Measurements from ENCODE around the gene GALNT14.

GALNT14 gene

DNA sequence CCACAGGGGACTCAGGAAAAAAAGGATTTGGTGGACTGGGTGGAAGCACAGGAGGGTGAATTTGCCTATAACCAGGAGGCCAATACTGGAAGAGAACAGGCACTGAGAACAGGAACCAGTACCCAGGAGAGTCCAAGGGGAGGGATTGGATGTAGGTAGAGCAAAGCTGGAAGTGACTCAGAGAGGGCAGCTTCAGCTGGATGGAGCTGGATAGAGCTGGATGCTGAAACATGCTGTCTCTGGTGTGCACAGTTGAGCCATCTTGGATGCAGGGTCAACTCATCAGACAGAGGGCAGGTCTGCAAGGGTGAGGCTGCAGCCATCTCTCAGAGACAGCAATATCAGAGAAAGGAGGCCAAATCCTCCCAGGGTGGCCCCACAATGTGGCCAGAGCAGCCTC, 134.0 kb downstream of the GALNT14 start:
- no peak for DNase-seq

DNA sequence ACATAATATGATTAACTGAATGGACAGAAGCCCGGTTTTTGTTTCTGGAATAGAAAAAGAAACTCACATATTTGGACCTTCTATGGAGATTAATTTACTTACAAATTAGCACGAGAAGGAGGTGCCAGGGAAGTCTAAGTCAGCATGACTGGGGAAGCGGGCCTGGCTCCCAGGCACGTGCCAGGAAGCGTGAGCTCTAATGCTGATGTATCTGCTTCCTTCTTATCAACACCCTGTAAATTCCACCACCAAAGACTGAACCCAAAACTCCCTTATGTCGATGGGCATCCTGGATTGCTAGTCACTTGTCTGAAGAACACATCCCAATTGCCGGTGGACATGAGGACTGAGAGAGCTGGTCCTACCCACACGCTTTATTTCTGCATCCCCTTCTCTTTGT, 134.5 kb downstream of the GALNT14 start:
- DNase-seq, result no peak

DNA sequence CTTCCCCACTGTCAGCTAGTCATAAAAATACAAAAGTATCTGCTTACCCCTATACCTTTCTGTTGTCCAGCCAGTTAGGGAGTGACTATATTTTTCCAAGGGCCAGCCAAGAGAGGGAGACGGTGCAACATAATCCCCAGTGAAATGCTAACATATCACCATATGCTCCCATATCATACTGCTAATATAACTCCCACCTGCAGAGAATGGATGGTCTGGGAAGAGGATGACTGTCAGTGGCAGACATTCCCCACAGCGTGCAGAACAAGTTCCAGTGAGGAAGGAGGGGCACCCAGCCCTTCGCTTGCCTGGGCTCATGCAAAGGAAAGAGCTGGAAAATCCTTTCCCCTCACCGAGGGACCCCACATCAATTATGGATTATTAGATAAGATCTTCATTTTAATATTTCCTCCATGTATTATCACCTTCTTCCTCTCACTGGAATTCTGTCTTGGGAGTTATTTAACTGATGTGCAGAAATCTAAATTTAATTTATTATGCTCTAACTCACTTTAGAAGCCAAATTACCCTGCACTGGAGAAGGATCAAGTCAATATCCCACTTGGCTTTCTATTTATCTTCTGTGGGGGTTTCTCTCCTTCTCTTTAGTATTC, 135.6 kb downstream of the GALNT14 start:
- DNase-seq, result no peak

GRCh38 chr2:31000970-31001369, 137.3 kb downstream of the GALNT14 start:
- DNase-seq, result peak; percentile 65

DNA sequence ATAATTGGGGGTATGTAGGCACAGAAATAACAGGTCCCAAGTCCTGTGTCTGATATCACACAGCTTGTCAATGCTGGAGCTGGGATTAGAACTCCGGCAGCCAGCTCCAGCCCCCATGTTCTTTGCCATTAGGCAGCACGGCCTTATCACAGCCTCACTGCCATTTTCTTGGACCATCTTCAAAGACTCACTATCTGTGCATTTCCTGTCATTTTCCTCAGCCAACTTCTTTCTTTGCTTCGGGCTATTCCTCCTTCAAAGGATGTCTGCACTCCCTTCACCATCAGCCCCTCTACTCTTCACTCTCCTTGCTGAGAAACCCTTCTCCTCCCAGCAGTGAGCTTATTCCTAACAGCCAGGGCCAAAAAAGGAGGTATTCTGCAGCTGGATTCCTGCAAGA, 139.6 kb downstream of the GALNT14 start:
- no peak for DNase-seq

DNA sequence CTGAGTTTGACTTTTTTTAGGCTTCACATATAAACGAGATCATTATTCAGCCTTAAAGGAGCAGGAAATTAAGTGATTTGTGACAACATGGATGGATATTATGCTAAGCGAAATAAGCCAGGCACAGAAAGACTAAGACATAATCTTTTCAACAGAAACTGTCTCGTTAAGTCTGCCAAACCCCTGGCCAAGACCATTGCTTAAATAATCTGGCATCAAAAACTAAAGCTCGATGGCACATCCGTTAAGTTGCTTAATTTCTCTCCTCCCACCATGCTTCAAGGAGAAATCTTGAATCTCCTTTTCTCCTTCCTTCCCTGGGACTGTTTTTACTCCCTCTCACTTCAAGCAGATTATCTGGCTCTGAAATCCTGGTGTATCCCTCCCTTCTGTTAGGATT, 140.3 kb downstream of the GALNT14 start:
- no peak for DNase-seq

DNA sequence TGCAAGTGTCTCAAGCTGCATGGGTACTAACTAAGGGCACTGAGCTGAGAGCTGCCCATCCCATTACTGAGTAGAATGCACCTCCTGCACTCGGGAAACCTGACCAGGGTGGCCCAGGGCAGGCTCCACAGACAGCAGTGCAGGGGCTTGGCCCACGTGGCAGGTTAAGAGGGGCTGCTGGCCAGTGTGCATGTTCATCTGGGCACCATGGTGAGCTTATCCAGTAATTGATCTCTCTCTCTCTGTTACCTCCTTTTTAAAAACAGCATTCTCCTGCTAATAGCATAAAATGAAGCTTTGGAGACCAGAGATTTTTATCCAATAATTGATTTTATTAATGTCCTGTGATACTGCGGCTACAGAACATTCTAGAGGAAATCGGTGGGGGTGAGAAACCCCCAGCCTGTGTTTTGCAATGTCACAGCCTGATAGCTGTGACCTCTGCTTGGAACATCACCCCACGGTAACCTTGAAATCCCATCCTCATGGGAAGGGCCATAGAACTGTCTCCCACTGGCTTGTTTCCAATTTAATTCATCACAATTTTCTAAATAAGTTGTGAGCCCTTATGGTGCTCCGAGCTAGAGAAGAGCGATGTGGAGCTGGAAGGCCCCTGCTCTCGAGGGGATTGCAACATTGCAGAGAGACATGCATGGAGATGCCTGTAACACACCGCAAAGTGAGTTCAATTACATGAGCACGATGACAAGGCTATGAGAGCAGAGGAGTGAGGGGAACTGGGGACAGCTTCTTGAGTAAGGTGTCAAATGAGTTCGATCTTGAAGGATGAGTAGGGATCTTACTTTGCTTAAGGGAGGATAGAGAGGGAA, 143.8 kb downstream of the GALNT14 start:
- DNase-seq, result no peak

DNA sequence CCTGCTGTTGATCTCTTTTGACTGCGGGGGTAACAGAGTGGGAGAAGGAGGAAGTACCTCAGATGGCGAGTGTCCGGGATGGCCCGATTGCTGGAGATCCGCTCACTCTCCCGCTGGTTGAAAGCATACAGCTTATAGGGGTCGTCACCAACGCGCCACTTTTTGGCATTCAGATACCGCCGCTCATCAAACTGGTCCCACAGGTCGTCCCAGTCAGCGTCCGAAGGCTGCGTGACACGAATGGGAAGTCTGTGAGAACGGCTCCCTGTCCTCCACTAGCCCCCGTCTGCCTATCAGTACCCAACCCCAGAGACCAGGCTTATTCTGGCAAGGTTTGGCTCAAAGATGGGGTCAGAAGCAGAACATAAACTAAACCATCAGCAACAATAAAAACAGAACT, 145.5 kb downstream of the GALNT14 start:
- DNase-seq, result no peak

- no peak for DNase-seq
These were observed 147.6 kb downstream of the GALNT14 start for GRCh38 chr2:30990671-30991070.

- no peak for DNase-seq
These were observed 148.1 kb downstream of the GALNT14 start for GRCh38 chr2:30990176-30990575.

DNA sequence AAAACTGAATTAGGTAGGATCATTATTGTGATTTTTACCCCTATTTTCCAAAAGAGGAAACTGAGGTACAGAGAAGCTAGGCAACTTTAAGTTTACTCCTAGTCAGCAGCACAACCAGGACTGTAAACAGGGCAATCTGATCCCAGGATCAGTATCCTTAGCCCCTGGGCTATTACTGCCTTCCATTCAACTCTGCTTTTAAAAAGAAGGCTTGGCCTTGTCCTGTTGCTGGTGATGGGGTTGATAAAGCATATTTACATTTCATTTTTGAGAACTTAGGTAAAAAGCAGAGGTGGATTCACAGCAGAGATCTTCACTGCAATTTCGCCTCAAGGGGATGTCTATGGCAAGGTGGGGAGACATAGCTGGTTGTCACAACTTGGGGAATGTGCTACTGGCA, 148.5 kb downstream of the GALNT14 start:
- DNase-seq, result no peak

DNA sequence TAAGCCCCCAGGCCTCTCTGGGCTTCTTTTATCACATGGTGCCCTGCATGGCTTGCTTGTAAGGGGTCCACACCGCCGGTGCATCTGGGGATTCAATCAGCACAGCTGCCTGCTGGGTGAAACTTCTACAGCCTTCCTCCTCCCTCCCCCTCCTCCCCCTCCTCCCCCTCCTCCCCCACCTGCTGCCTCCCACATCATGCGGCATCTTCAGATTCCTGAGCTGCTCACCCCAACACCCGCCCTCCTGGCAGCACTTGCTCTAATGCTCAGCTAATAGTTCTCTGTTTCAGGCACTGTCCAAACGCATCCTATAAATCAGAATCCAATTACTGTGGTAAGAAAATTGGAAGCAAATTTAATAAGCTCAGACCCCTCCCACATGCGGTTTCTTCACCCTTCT, 150.7 kb downstream of the GALNT14 start:
- DNase-seq, result no peak

DNA sequence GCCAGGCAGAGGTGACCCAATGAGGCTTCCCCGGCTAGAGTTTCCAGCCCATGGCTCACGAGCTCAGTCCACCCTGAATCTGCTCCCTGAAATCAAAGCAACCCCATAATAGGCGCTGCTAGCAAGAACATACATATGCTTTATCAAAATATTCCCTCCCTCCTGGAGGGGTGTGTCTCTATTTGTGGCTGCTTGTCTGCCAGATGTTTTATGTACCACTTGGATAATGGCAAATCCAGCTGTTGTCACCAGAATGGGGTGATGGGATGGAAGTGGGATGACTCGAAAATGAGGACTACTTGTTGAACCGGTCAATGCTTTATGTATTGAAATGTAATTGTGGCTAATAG, 152.0 kb downstream of the GALNT14 start:
- DNase-seq, result no peak

GRCh38 chr2:30985493-30986230, 152.6 kb downstream of the GALNT14 start:
- DNase-seq, result no peak

DNA sequence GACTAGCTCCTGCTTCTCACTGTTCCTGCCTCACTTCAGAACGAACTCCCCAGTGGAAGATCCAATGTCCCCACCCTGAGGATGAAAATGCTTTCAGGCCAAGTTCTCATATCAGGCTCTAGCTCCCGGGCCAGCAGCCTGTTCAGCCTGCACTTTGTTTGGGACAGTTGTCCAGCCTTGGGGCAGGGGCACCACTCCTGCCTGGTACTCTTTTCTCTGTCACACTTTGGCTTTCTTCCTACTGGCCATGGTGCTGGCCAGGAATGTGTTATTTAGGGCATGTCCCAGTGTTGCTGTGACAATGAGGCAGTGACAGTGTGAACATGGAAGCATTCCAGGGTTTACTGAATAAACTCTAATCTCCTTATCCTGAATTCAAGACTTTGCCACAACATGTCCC, 154.1 kb downstream of the GALNT14 start:
- DNase-seq, result no peak

DNA sequence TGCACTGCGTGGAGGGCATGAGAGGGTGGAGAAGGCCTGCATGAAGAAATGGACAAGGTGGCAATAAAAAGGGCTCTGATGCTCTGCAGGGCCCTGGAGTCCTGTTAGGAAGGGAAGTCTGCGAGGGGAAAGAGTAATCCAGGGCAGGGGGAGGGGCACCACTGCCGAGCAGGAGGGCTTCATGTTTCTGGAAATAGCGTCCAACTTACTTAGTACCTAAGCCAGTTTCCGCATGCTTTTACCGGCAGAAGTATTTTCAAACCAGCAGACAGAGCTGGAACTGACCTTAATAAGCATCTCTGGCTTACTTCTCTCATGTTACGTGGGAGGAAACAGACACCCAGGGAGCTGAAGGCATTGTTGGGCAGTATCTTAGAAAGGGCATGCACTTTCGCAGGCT, 156.7 kb downstream of the GALNT14 start:
- no peak for DNase-seq

DNA sequence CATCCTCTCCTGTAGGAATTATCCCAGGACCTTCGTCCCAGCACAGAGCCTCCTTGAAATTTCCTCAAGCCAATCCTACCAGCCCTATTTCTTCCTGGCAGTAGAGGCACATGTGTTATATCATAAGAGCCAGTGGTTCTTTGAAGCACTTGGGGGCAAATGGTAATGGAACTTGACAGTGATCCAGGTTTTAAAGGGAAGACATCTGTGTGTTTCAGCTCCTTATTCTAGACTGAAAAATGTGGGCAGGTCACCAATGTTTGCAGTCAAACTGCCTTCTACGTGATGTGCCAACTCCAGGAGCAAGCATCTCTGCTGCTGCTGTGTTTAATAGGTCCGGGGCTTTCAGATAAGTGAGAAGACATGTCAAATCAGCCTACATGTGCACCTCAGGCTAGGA, 157.1 kb downstream of the GALNT14 start:
- no peak for DNase-seq

GRCh38 chr2:30979822-30980245, 158.4 kb downstream of the GALNT14 start:
- no peak for DNase-seq

- DNase-seq, result no peak
These were observed 159.4 kb downstream of the GALNT14 start for GRCh38 chr2:30978854-30979253.

DNA sequence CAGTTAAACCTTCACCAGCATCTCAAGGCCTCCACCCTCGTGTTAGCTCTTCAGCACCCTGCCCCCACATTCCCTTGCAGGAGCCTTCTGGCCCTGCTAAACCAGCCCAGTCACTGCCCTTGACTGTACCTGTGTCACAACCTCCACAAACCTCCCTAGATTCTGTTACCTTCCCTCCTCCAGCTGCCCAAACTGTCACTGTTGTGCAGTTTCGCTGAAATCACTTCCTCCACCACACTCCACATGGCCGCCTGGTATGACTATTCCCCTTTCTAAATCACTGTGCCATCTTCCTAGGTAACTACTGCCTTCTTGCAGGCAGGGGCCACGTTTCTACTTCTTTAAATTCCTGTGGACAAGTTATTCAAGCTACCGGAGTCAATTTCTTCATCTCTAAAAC, 160.2 kb downstream of the GALNT14 start:
- no peak for DNase-seq

DNA sequence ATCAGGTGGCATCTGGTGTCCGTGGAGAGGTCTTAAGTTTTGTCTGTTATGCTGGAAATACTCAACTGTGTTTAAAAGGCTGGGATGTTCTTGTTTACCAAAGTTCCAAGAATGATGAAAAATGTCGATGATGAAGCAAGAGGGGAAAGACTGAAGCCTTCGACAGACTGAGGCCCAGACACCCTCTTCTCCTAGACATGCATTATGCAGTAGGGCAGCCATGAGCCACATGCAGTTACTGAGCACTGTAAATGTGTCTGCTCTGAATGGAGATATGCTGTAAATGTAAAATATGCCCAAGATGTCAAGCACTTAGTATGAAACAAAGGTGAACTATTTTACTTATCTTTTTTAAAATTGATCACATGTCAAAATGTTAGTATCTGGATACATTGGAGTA, 163.1 kb downstream of the GALNT14 start:
- no peak for DNase-seq

DNA sequence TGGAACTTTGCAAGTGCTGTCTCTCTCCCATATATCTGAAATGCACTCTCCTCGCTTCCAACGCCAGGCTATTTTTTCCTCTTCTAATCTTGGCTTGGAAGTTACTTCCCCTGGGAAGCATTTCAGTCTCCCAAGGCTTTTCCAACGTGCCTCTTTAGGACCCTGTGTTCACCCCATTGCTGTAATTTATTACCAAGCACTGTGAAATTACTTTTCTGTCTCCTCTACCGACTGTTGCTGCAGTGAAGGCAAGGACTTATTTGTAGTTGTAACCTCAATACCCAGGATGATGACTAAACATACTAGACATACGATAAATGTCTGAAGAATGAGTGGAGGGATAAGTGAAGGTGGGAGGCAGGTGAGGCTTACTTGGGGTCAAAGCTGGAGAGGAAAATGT, 163.7 kb downstream of the GALNT14 start:
- no peak for DNase-seq

GRCh38 chr2:30974092-30974491, 164.1 kb downstream of the GALNT14 start:
- DNase-seq, result no peak

Data from NCI-H1092 (cell line).